GM19351 (cell line): ENCODE results near the gene DEK.
"Not testable (repeated sequence)": the region's sequence is repeated elsewhere in the genome, so short reads cannot be mapped to it uniquely, and the experiment has no call there.

ENCODE experiments used
- ATAC-seq: cut with Tn5 transposase; IDR thresholded peaks from one replicate; pipeline ENCODE4 v1.9.1; 2021; ENCODE audit warnings: mild to moderate bottlenecking, moderate library complexity; ENCODE audit not compliant: unreplicated experiment

Gene DEK

GRCh38 chr6:18264219-18264922, at the start of gene DEK:
DEK (minus strand) TSS chr6:18264530; CDS start chr6:18263987, 543 bp downstream.
- peak; percentile 30 for ATAC-seq

- no peak for ATAC-seq
Observed at GRCh38 chr6:18312368-18312767, 48.0 kb upstream of the DEK start.

GRCh38 chr6:18310010-18310409, 45.7 kb upstream of the DEK start:
- not testable (repeated sequence) for ATAC-seq

GRCh38 chr6:18309046-18309445, 44.7 kb upstream of the DEK start:
- ATAC-seq: no peak

GRCh38 chr6:18308070-18308735, 43.9 kb upstream of the DEK start:
- no peak for ATAC-seq

- ATAC-seq: no peak
Observed at GRCh38 chr6:18306977-18307376, 42.6 kb upstream of the DEK start.

- ATAC-seq: no peak
Observed at GRCh38 chr6:18302561-18303439, 38.5 kb upstream of the DEK start.

- no peak for ATAC-seq
Observed at GRCh38 chr6:18293076-18293904, 29.0 kb upstream of the DEK start.

- no peak for ATAC-seq
Observed at GRCh38 chr6:18289283-18289682, 25.0 kb upstream of the DEK start.

GRCh38 chr6:18284261-18284660, 19.9 kb upstream of the DEK start:
- ATAC-seq: no peak

GRCh38 chr6:18281564-18281963, 17.2 kb upstream of the DEK start:
- no peak for ATAC-seq

- no peak for ATAC-seq
Observed at GRCh38 chr6:18280084-18280483, 15.8 kb upstream of the DEK start.

GRCh38 chr6:18279422-18279821, 15.1 kb upstream of the DEK start:
- ATAC-seq: no peak

- ATAC-seq: no peak
Observed at GRCh38 chr6:18277237-18278006, 13.1 kb upstream of the DEK start.

- ATAC-seq: no peak
Observed at GRCh38 chr6:18276610-18277236, 12.4 kb upstream of the DEK start.

- ATAC-seq: no peak
Observed at GRCh38 chr6:18270216-18270615, 5.9 kb upstream of the DEK start.

- no peak for ATAC-seq
Observed at GRCh38 chr6:18269717-18270116, 5.4 kb upstream of the DEK start.

GRCh38 chr6:18269253-18269652, 4.9 kb upstream of the DEK start:
- peak; percentile 36 for ATAC-seq

GRCh38 chr6:18268066-18268465, 3.7 kb upstream of the DEK start:
- no peak for ATAC-seq

GRCh38 chr6:18266523-18266912, 2.2 kb upstream of the DEK start:
- ATAC-seq: no peak
